ENCODE data around the gene MIPOL1.
"Not testable (repeated sequence)": the region's sequence is repeated elsewhere in the genome, so short reads cannot be mapped to it uniquely, and the experiment has no call there.

The MIPOL1 gene

GRCh38 chr14:37311252-37311651 lies 113.5 kb downstream of the MIPOL1 start:
- DNase-seq: no peak

- no peak for DNase-seq
These were observed 121.2 kb downstream of the MIPOL1 start for GRCh38 chr14:37318938-37319337.

GRCh38 chr14:37320106-37320505 lies 122.4 kb downstream of the MIPOL1 start:
- no peak for DNase-seq

- DNase-seq: no peak
These were observed 127.6 kb downstream of the MIPOL1 start for GRCh38 chr14:37325332-37325731.

- no peak for DNase-seq
These were observed 128.7 kb downstream of the MIPOL1 start for GRCh38 chr14:37326434-37326833.

GRCh38 chr14:37327933-37328332 lies 130.2 kb downstream of the MIPOL1 start:
- not testable (repeated sequence) for DNase-seq

- DNase-seq: no peak
These were observed 130.9 kb downstream of the MIPOL1 start for GRCh38 chr14:37328673-37329072.

GRCh38 chr14:37329189-37330001 lies 131.7 kb downstream of the MIPOL1 start:
- DNase-seq: no peak

GRCh38 chr14:37330910-37331309 lies 133.2 kb downstream of the MIPOL1 start:
- DNase-seq: no peak

- no peak for DNase-seq
These were observed 142.6 kb downstream of the MIPOL1 start for GRCh38 chr14:37340353-37340752.

GRCh38 chr14:37343307-37344094 lies 145.8 kb downstream of the MIPOL1 start:
- DNase-seq: no peak

GRCh38 chr14:37363661-37364060 lies 165.9 kb downstream of the MIPOL1 start:
- DNase-seq: no peak

GRCh38 chr14:37369425-37369824 lies 171.7 kb downstream of the MIPOL1 start:
- DNase-seq: no peak

- DNase-seq: no peak
These were observed 177.8 kb downstream of the MIPOL1 start for GRCh38 chr14:37375566-37375965.

- no peak for DNase-seq
These were observed 179.3 kb downstream of the MIPOL1 start for GRCh38 chr14:37376944-37377609.

GRCh38 chr14:37384870-37385596 lies 187.3 kb downstream of the MIPOL1 start:
- no peak for DNase-seq

GRCh38 chr14:37397157-37397940 lies 199.6 kb downstream of the MIPOL1 start:
- DNase-seq: not testable (repeated sequence)

GRCh38 chr14:37397941-37398215 lies 200.1 kb downstream of the MIPOL1 start:
- no peak for DNase-seq

GRCh38 chr14:37399517-37399916 lies 201.8 kb downstream of the MIPOL1 start:
- DNase-seq: no peak

- DNase-seq: no peak
These were observed 203.4 kb downstream of the MIPOL1 start for GRCh38 chr14:37401093-37401492.

GRCh38 chr14:37403626-37404025 lies 205.9 kb downstream of the MIPOL1 start:
- no peak for DNase-seq

GRCh38 chr14:37406095-37406494 lies 208.4 kb downstream of the MIPOL1 start:
- DNase-seq: no peak
